ENCODE data around the gene MEPE. TPM values are rescaled to one million over a fixed set of nuclear protein-coding genes. Genes with fewer than 3 reads are reported as not detected.

The MEPE gene
- total RNA-seq, 1 donor from 2014 or later, result not detected

- DNase-seq (ENCODE audit: low read depth), result no peak
These were observed 6.8 kb downstream of the MEPE start for GRCh38 chr4:87839592-87839946.

- DNase-seq (ENCODE audit: low read depth), result no peak
These were observed 7.4 kb downstream of the MEPE start for GRCh38 chr4:87840149-87840548.

GRCh38 chr4:87843936-87844335, 11.2 kb downstream of the MEPE start:
- DNase-seq (ENCODE audit: low read depth), result peak; percentile 61

- no peak for DNase-seq (ENCODE audit: low read depth)
These were observed 11.7 kb downstream of the MEPE start for GRCh38 chr4:87844452-87844851.

- DNase-seq (ENCODE audit: low read depth), result no peak
These were observed 13.5 kb downstream of the MEPE start for GRCh38 chr4:87846226-87846625.

- DNase-seq (ENCODE audit: low read depth), result peak; percentile 53
These were observed 16.0 kb downstream of the MEPE start for GRCh38 chr4:87848622-87849351.

- no peak for DNase-seq (ENCODE audit: low read depth)
These were observed 16.8 kb downstream of the MEPE start for GRCh38 chr4:87849612-87850011.

- DNase-seq (ENCODE audit: low read depth), result no peak
These were observed 18.6 kb downstream of the MEPE start for GRCh38 chr4:87851332-87851731.

- no peak for DNase-seq (ENCODE audit: low read depth)
These were observed 19.2 kb downstream of the MEPE start for GRCh38 chr4:87851953-87852352.

GRCh38 chr4:87853108-87853507, 20.3 kb downstream of the MEPE start:
- peak; percentile 66 for DNase-seq (ENCODE audit: low read depth)

- no peak for DNase-seq (ENCODE audit: low read depth)
These were observed 21.1 kb downstream of the MEPE start for GRCh38 chr4:87853891-87854290.

- no peak for DNase-seq (ENCODE audit: low read depth)
These were observed 22.8 kb downstream of the MEPE start for GRCh38 chr4:87855559-87855958.

GRCh38 chr4:87856816-87857215, 24.0 kb downstream of the MEPE start:
- no peak for DNase-seq (ENCODE audit: low read depth)

- DNase-seq (ENCODE audit: low read depth), result no peak
These were observed 25.0 kb downstream of the MEPE start for GRCh38 chr4:87857789-87858188.

- DNase-seq (ENCODE audit: low read depth), result no peak
These were observed 29.5 kb downstream of the MEPE start for GRCh38 chr4:87862236-87862635.

GRCh38 chr4:87863486-87863885, 30.7 kb downstream of the MEPE start:
- no peak for DNase-seq (ENCODE audit: low read depth)

- no peak for DNase-seq (ENCODE audit: low read depth)
These were observed 31.6 kb downstream of the MEPE start for GRCh38 chr4:87864321-87864720.

- DNase-seq (ENCODE audit: low read depth), result no peak
These were observed 32.5 kb downstream of the MEPE start for GRCh38 chr4:87865288-87865687.

- DNase-seq (ENCODE audit: low read depth), result no peak
These were observed 33.3 kb downstream of the MEPE start for GRCh38 chr4:87865960-87866598.

- DNase-seq (ENCODE audit: low read depth), result no peak
These were observed 35.8 kb downstream of the MEPE start for GRCh38 chr4:87868522-87868921.

GRCh38 chr4:87872028-87872427, 39.3 kb downstream of the MEPE start:
- no peak for DNase-seq (ENCODE audit: low read depth)

GRCh38 chr4:87875191-87875590, 42.4 kb downstream of the MEPE start:
- DNase-seq (ENCODE audit: low read depth), result no peak

- no peak for DNase-seq (ENCODE audit: low read depth)
These were observed 47.3 kb downstream of the MEPE start for GRCh38 chr4:87880106-87880505.
